HFFc6 (cell line): ENCODE data around the gene R3HDM1. TPM values are rescaled to one million over a fixed set of nuclear protein-coding genes. Genes with fewer than 3 reads are reported as not detected.
A peak's percentile ranks its signal among the peaks of the same experiment; 100 is the strongest.
"Not testable (repeated sequence)": the region's sequence is repeated elsewhere in the genome, so short reads cannot be mapped to it uniquely, and the experiment has no call there.

Source experiments
- DNase-seq: peaks from one replicate; pipeline ENCODE4 v3.0.0-alpha.2; 2018
- H3K27ac Mint-ChIP-seq: 2 replicates; pipeline ENCODE4 v1.8.0; 2020; ENCODE audit warnings: mild to moderate bottlenecking, mixed read lengths
- H3K27me3 Mint-ChIP-seq: 2 replicates; pipeline ENCODE4 v1.8.0; 2021; ENCODE audit warnings: mild to moderate bottlenecking, moderate library complexity, mixed read lengths; ENCODE audit not compliant: insufficient read depth
- H3K36me3 Mint-ChIP-seq: 2 replicates; pipeline ENCODE4 v1.8.0; 2021; ENCODE audit warnings: low read depth, mixed read lengths
- H3K4me1 Mint-ChIP-seq: 2 replicates; pipeline ENCODE4 v1.8.0; 2020; ENCODE audit warnings: low read depth, mixed read lengths
- H3K4me3 Mint-ChIP-seq: 2 replicates; pipeline ENCODE4 v1.8.0; 2020; ENCODE audit warnings: mild to moderate bottlenecking, moderate library complexity, mixed read lengths
- H3K9me3 Mint-ChIP-seq: 2 replicates; pipeline ENCODE4 v1.8.0; 2020; ENCODE audit warnings: mild to moderate bottlenecking, mixed read lengths
- CTCF ChIP-seq: fragments of 200-600 bp; sonication (generic); IDR thresholded peaks from 2 replicates; pipeline ENCODE4 v1.5.0; 2021; ENCODE audit warnings: antibody characterized with exemption, mild to moderate bottlenecking
- long read RNA-seq: library from polyadenylated mRNA; unstranded; transcript quantifications from one replicate; pipeline ENCODE4 v2.0.0, GENCODE V29; 2019
- total RNA-seq, 6 experiments: library from RNA; stranded (reverse); fragmentation: NEBNext Ultra II Directional; extraction: Animal tissue kit (Norgen Biotek cat#: 25700); gene quantifications; 2 replicates in 1 of 6; 3 replicates in 5 of 6; pipeline ENCODE4 v1.2.3, GENCODE V29; 2021

Gene R3HDM1
- 10 to 100 TPM; 39.8 to 43.4 (median 42.0) TPM for total RNA-seq
- long read RNA-seq, partial matches to known transcripts: 10 of 18 reads
- long read RNA-seq, other reads (novel, unspliced or antisense): 8 of 18 reads

GRCh38 chr2:135531231-135532197 lies at the start of gene R3HDM1:
Gene R3HDM1 (plus strand): TSS chr2:135531484. CDS start chr2:135604846, 73,362 bp downstream.
- no peaks in the 10 kb centered on the region for H3K36me3 Mint-ChIP-seq
- peak; percentile 100 for DNase-seq
- H3K4me3 Mint-ChIP-seq: no peak within 1 kb of the TSS
- peak; percentile 36 for TF ChIP-seq CTCF
- no peaks in the 10 kb centered on the region for H3K9me3 Mint-ChIP-seq
- peaks cover 25% of the 10 kb centered on the region for H3K4me1 Mint-ChIP-seq
- H3K27ac Mint-ChIP-seq: peak within 1 kb of the TSS; percentile 73
- H3K27me3 Mint-ChIP-seq: no peaks in the 10 kb centered on the region; the same call in none of the 2 replicates

- no peak for TF ChIP-seq CTCF
- no peaks in the 10 kb centered on the region for H3K9me3 Mint-ChIP-seq
- peaks cover 33% of the 10 kb centered on the region for H3K36me3 Mint-ChIP-seq
Measured at GRCh38 chr2:135485441-135485840, 45.8 kb upstream of the R3HDM1 start.

GRCh38 chr2:135490376-135490775 lies 40.9 kb upstream of the R3HDM1 start:
- Mint-ChIP-seq H3K36me3 (peaks cover 27% of the 10 kb centered on the region), H3K4me3 (no peak overlapping the region; the same call in 1 of the 2 replicates), H3K4me1 (peaks cover 23% of the 10 kb centered on the region), H3K27ac (peak overlapping the region; percentile 72), H3K27me3 (no peaks in the 10 kb centered on the region), H3K9me3 (no peaks in the 10 kb centered on the region)
- DNase-seq: peak; percentile 53
- TF ChIP-seq CTCF: no peak

More at GRCh38 chr2:135485441-135485840, 45.8 kb upstream of the R3HDM1 start:
- H3K4me1 Mint-ChIP-seq: peaks cover 18% of the 10 kb centered on the region
- no peaks in the 10 kb centered on the region for H3K27me3 Mint-ChIP-seq
- no peak overlapping the region for H3K27ac Mint-ChIP-seq
- DNase-seq: no peak
- H3K4me3 Mint-ChIP-seq: no peak overlapping the region

- Mint-ChIP-seq H3K27me3 (no peaks in the 10 kb centered on the region), H3K4me1 (peaks cover 15% of the 10 kb centered on the region), H3K36me3 (peaks cover 28% of the 10 kb centered on the region), H3K4me3 (no peak overlapping the region), H3K9me3 (peaks cover 14% of the 10 kb centered on the region), H3K27ac (no peak overlapping the region)
- no peak for TF ChIP-seq CTCF
- no peak for DNase-seq
Measured at GRCh38 chr2:135494503-135494902, 36.8 kb upstream of the R3HDM1 start.

GRCh38 chr2:135494917-135495316 lies 36.4 kb upstream of the R3HDM1 start:
- Mint-ChIP-seq H3K27me3 (no peaks in the 10 kb centered on the region), H3K36me3 (peaks cover 32% of the 10 kb centered on the region), H3K27ac (no peak overlapping the region), H3K4me1 (peaks cover 11% of the 10 kb centered on the region), H3K9me3 (peaks cover 14% of the 10 kb centered on the region), H3K4me3 (no peak overlapping the region)
- TF ChIP-seq CTCF: no peak
- DNase-seq: no peak

- H3K4me3 Mint-ChIP-seq, H3K27ac Mint-ChIP-seq, H3K4me1 Mint-ChIP-seq, H3K27me3 Mint-ChIP-seq, DNase-seq: not testable (repeated sequence)
- Mint-ChIP-seq H3K9me3 (peaks cover 14% of the 10 kb centered on the region), H3K36me3 (peaks cover 40% of the 10 kb centered on the region)
Measured at GRCh38 chr2:135498588-135498987, 32.7 kb upstream of the R3HDM1 start.
